H7 (cell line): Measurements from ENCODE around the gene ASF1A. TPM values are rescaled to one million over a fixed set of nuclear protein-coding genes. Genes with fewer than 3 reads are reported as not detected.

Experiments
- DNase-seq: peaks from one replicate; pipeline ENCODE4 v3.0.0; 2012
- H3K27me3 ChIP-seq: 2 replicates; pipeline ENCODE4 v1.6.0; 2011; ENCODE audit warnings: mild to moderate bottlenecking, low read length; ENCODE audit not compliant: control insufficient read depth, insufficient read depth
- H3K36me3 ChIP-seq: replicated peaks from 2 replicates; pipeline ENCODE4 v1.5.1; 2011; ENCODE audit warnings: low read length; ENCODE audit not compliant: control insufficient read depth, insufficient read depth
- H3K4me3 ChIP-seq: 2 replicates; pipeline ENCODE4 v1.5.1; 2011; ENCODE audit warnings: low read depth, mild to moderate bottlenecking, control low read depth, low read length, moderate library complexity; ENCODE audit not compliant: insufficient read depth
- total RNA-seq: library from RNA; depleted of rRNA; stranded (reverse); fragments of >200 nt; shearing (Covaris generic); gene quantifications from 2 replicates; pipeline ENCODE4 v1.2.3, GENCODE V29; 2014

The ASF1A gene
- total RNA-seq, 1 experiment from 2014 or later = 27.1 TPM

DNA sequence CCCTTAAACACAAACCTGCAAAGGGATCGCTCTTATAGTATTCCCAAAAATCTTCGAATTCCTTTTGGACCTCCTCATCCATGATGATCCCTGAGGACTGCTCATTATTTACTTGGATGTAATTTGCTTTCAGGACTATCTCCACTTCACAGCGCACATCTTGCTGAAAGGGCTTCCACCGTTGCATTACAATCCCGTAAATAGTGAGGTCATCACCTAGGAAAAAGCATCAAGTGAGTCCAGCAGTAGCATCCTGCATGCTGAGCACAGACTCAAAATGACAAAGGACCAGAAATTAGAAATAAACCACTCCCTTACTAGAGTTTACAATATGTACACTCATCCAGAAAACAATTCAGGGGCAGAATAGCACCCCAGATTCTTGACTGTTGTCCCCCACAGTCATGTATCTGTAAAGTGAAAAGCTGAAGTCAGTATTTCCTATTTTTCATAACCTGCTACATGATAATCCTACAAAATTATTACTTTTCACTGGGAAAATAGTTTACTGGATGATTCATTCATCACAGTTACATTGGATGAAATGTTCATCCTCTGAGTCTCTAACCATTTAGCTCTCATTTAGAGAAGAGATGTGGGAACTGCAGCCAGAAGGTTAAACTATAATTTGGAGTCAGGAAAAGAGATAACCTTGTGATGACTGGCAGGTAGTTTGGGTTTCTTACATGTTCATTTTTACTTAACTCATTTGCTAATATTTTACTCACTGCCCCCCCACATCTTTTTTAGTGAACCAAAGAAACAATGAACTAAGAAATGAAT lies 23.8 kb downstream of the ASF1A start:
- Histone ChIP-seq H3K27me3 (no peaks in the 10 kb centered on the region), H3K36me3 (peaks cover 8% of the 10 kb centered on the region), H3K4me3 (no peak overlapping the region)

DNA sequence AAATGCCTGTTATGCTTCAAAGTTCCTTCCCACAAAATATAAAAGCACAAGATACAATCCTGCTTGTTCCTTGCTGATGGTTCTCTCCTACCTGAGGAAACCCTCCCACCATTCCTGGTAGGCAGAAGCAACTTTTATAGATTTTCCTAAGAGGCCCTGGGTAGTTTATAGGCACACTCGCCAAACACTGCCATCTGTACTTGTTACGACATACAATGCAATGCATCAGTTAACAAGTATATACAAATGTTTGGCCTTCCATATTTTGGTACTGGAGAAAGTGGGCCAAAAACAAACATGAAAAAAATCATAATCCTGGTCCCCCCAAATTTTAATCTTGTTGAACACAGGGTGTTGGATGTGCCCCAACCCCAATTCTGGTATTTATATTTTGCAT lies 24.4 kb downstream of the ASF1A start:
- no peaks in the 10 kb centered on the region for H3K27me3 ChIP-seq
- DNase-seq = no peak
- H3K4me3 ChIP-seq = no peak overlapping the region
- peaks cover 8% of the 10 kb centered on the region for H3K36me3 ChIP-seq

More for the DNA sequence above, 23.8 kb downstream of the ASF1A start:
- DNase-seq = no peak

- H3K36me3 ChIP-seq = peaks cover 5% of the 10 kb centered on the region
- H3K27me3 ChIP-seq = no peaks in the 10 kb centered on the region
- H3K4me3 ChIP-seq = no peak overlapping the region
- no peak for DNase-seq
These were observed 27.1 kb downstream of the ASF1A start for GRCh38 chr6:118921084-118921483.

- H3K27me3 ChIP-seq = no peaks in the 10 kb centered on the region
- no peak for DNase-seq
- no peak overlapping the region for H3K4me3 ChIP-seq
- H3K36me3 ChIP-seq = peaks cover 5% of the 10 kb centered on the region
These were observed 29.1 kb downstream of the ASF1A start for GRCh38 chr6:118923035-118923434.

GRCh38 chr6:118930680-118931079 lies 36.7 kb downstream of the ASF1A start:
- Histone ChIP-seq H3K4me3 (no peak overlapping the region), H3K36me3 (no peaks in the 10 kb centered on the region; the same call in none of the 2 replicates), H3K27me3 (no peaks in the 10 kb centered on the region)
- DNase-seq = peak; percentile 12

- H3K4me3 ChIP-seq = no peak overlapping the region
- no peak for DNase-seq
- H3K27me3 ChIP-seq = no peaks in the 10 kb centered on the region
- H3K36me3 ChIP-seq = no peaks in the 10 kb centered on the region; the same call in none of the 2 replicates
These were observed 37.5 kb downstream of the ASF1A start for GRCh38 chr6:118931436-118931835.

GRCh38 chr6:118932421-118932820 lies 38.5 kb downstream of the ASF1A start:
- no peaks in the 10 kb centered on the region for H3K27me3 ChIP-seq
- no peak for DNase-seq
- H3K4me3 ChIP-seq = no peak overlapping the region
- no peaks in the 10 kb centered on the region; the same call in none of the 2 replicates for H3K36me3 ChIP-seq

DNA sequence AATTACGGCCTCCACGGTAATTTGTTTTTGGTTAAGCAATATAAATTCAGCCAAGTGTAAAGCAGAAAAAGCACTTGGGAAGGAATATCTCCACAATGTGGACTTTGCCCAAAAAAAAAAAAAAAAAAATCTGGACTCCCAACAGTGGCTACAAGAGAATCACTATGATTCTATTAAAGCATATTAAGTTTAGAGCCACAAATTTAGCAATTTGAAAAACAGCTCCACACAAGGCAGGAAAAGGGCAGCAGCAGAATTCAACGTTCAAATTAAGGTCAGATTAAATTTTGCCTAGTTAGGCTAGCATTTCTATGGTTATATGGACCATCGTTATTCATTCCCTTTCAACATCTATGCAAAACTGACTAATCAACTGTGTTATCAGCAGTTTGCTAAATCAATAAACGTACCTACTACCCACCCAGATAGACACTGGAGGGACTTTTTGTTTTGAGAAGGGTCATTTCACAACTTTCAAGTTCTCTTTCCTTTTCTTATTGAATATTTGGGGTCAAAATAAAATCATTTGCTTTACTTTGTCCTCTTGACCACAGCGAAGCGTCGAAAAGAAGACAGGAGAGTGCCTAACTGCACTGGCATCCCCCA lies 40.0 kb downstream of the ASF1A start:
- peak overlapping the region; percentile 25 for H3K4me3 ChIP-seq
- H3K36me3 ChIP-seq = no peaks in the 10 kb centered on the region; the same call in 1 of the 2 replicates
- no peaks in the 10 kb centered on the region for H3K27me3 ChIP-seq
- no peak for DNase-seq

DNA sequence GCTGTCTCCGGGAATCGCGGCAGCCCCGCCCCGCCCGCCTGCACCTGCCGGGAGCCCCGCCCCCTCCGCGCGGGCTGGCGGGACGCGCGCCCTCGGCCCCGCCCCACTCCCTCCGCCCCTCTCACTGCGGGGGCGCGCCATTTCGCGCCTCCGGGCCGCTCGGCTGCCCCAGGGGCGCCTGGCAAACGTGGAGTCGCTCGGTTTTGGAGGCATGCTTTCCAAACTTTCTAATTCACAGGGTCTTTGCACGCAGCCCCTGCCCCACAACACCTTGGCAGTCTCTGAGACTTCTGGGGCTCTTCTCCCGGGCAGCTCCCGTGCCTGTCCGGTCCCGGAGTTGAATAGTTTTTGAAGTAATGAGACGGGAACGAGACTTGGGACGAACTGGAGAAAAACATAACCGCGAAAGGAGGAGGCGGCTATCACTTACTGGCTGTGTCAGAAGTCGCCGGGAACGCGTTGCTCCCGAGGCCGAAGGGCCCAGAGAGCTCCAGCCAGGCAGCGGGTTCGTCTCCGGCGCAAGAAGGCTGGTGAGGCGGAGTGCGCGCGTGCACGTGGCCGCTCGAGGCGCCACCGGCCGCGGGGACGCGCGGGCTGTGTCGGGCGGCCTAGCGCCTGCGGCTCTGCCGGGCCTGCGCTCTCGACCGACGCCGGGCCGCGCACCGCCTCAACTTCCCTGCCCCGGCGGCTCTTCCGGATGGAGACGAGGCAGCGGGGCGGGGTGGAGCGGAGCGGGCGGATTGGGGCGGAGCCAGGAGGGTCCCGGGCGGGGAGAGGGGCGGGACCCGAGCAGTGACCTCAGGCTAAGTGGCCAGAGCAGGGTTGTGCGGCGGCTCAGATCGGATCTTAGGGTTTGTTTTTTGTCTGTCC lies 40.7 kb downstream of the ASF1A start, which contains the start of gene MCM9:
TSS of gene MCM9 (minus strand) at position 699 of the 870 bp plus-strand sequence. CDS start 3,436 bp downstream, outside the sequence.
- H3K27me3 ChIP-seq = no peaks in the 10 kb centered on the region
- peak within 1 kb of the TSS; percentile 89 for H3K4me3 ChIP-seq
- DNase-seq = peak; percentile 96
- no peaks in the 10 kb centered on the region; the same call in 1 of the 2 replicates for H3K36me3 ChIP-seq

DNA sequence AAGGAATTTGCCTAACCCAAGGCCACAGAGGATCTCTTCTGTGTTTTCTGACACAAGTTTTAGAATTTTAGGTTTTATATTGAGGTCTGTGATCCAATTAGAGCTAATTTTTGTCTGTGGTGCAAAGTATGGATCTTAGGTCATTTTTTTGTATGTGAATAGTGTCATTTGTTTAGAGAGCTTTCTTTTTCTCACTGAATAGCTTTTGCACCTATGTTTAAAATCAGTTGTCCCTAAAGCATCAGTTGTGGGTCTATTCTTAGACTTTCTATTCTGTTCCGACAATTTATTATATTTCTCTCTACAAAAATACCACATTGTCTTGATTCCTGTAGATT lies 41.3 kb downstream of the ASF1A start:
- no peak for DNase-seq
- peak overlapping the region; percentile 30 for H3K4me3 ChIP-seq
- no peaks in the 10 kb centered on the region for H3K27me3 ChIP-seq
- no peaks in the 10 kb centered on the region; the same call in 1 of the 2 replicates for H3K36me3 ChIP-seq

GRCh38 chr6:118935978-118936703 lies 42.2 kb downstream of the ASF1A start:
- H3K27me3 ChIP-seq = no peaks in the 10 kb centered on the region
- H3K4me3 ChIP-seq = no peak overlapping the region
- no peaks in the 10 kb centered on the region; the same call in 1 of the 2 replicates for H3K36me3 ChIP-seq
- no peak for DNase-seq

- Histone ChIP-seq H3K4me3 (no peak overlapping the region), H3K36me3 (no peaks in the 10 kb centered on the region), H3K27me3 (no peaks in the 10 kb centered on the region)
- DNase-seq = no peak
These were observed 45.7 kb downstream of the ASF1A start for GRCh38 chr6:118939683-118940082.

DNA sequence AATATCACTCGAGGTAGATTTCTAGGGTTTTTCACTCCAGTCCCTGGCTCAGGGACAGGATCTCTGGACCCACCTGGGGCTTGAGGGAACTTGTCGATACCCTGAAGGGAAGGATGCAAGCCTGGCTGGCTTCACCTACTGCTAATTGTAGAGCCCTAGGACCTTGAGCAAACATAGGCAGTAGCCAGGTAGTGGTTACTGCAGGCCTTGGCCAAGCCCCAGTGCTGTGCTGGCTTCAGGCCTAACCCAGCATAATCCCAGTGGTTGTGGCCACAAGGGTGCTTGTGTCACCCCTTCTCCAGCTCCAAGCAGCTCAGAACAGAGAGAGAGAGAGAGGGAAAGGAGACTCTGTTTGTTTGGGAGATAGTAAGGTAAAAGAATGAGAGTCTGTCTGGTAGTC lies 46.8 kb downstream of the ASF1A start:
- no peaks in the 10 kb centered on the region for H3K36me3 ChIP-seq
- no peaks in the 10 kb centered on the region for H3K27me3 ChIP-seq
- H3K4me3 ChIP-seq = no peak overlapping the region
- no peak for DNase-seq

GRCh38 chr6:118945217-118945616 lies 51.3 kb downstream of the ASF1A start:
- H3K4me3 ChIP-seq = no peak overlapping the region

More at GRCh38 chr6:118945217-118945616, 51.3 kb downstream of the ASF1A start:
- no peaks in the 10 kb centered on the region for H3K27me3 ChIP-seq
- DNase-seq = no peak
- H3K36me3 ChIP-seq = no peaks in the 10 kb centered on the region
